Caco-2 (cell line): ENCODE results near the gene AMBRA1. TPM values are rescaled to one million over a fixed set of nuclear protein-coding genes. Genes with fewer than 3 reads are reported as not detected.

Experiments
- BruUV-seq: library from RNA; stranded (reverse); fragments of 400-500 nt; replicated peaks from 2 replicates; lab custom pipeline; 2021; lab: Mats Ljungman, UMichigan
- CTCF ChIA-PET: fragments of 300-600 bp; sonication (Branson Sonifier 250); formaldehyde crosslinking; loops from one replicate; lab custom pipeline; 2022; ENCODE audit warnings: antibody characterized with exemption; lab: Charles Lee
- POLR2A ChIA-PET: fragments of 300-600 bp; sonication (Branson Sonifier 250); formaldehyde crosslinking; loops from one replicate; lab custom pipeline; 2022; ENCODE audit warnings: antibody characterized with exemption; lab: Charles Lee
- DNase-seq, 2 experiments: peaks; one replicate each; pipeline versions ENCODE4 v3.0.0 to v3.0.0-alpha.2; 2020 to 2022
- H3K27me3 ChIP-seq: replicated peaks from 2 replicates; pipeline ENCODE4 v1.6.0; 2011; ENCODE audit warnings: low read length; ENCODE audit not compliant: control insufficient read depth, insufficient read depth
- H3K36me3 ChIP-seq: 2 replicates; pipeline ENCODE4 v1.5.1; 2011; ENCODE audit warnings: low read length; ENCODE audit not compliant: control insufficient read depth, insufficient read depth
- H3K4me1 ChIP-seq: fragments of 250-450 bp; sonication (Bioruptor Pico); 2 replicates; pipeline ENCODE4 v1.5.1; 2020; ENCODE audit warnings: mild to moderate bottlenecking
- H3K4me3 ChIP-seq: 2 replicates; pipeline ENCODE4 v1.5.1; 2011; ENCODE audit warnings: low read depth, mild to moderate bottlenecking, control low read depth, low read length
- H3K9me3 ChIP-seq: fragments of 250-450 bp; sonication (Bioruptor Pico); 2 replicates; pipeline ENCODE4 v1.5.1; 2020; ENCODE audit warnings: mild to moderate bottlenecking, moderate library complexity
- H3K27ac Mint-ChIP-seq: one replicate; pipeline ENCODE4 v1.8.0; 2022; ENCODE audit warnings: mixed read lengths; ENCODE audit not compliant: unreplicated experiment
- H3K27me3 Mint-ChIP-seq: one replicate; pipeline ENCODE4 v1.8.0; 2022; ENCODE audit warnings: mixed read lengths; ENCODE audit not compliant: insufficient read depth, unreplicated experiment
- H3K36me3 Mint-ChIP-seq: one replicate; pipeline ENCODE4 v1.8.0; 2022; ENCODE audit warnings: mild to moderate bottlenecking, mixed read lengths; ENCODE audit not compliant: insufficient read depth, unreplicated experiment
- H3K4me1 Mint-ChIP-seq: one replicate; pipeline ENCODE4 v1.8.0; 2022; ENCODE audit warnings: low read depth, mixed read lengths; ENCODE audit not compliant: unreplicated experiment
- H3K4me3 Mint-ChIP-seq: one replicate; pipeline ENCODE4 v1.8.0; 2022; ENCODE audit warnings: mild to moderate bottlenecking, moderate library complexity, mixed read lengths; ENCODE audit not compliant: unreplicated experiment
- H3K9me3 Mint-ChIP-seq: one replicate; pipeline ENCODE4 v1.8.0; 2022; ENCODE audit warnings: mixed read lengths; ENCODE audit not compliant: unreplicated experiment
- CTCF ChIP-seq, 2 experiments: fragments of 200-600 bp in 1 of 2; IDR thresholded peaks; 1 replicate in 1 of 2; 2 replicates in 1 of 2; pipeline versions ENCODE4 v1.5.1 to v1.8.0; 2011 to 2022; ENCODE audit warnings: antibody characterized with exemption in 1 of 2, control low read depth in 1 of 2, inconsistent platforms in 1 of 2, low read depth in 1 of 2, low read length in 1 of 2, mild to moderate bottlenecking in 1 of 2, moderate library complexity in 1 of 2; ENCODE audit not compliant: insufficient read depth in 1 of 2, severe bottlenecking in 1 of 2, unreplicated experiment in 1 of 2
- intact Hi-C: fragments of 100-400 bp; cut with micrococcal nuclease; formaldehyde crosslinking; loops from one replicate; pipeline ENCODE4 v1.10.0; 2022; ENCODE audit not compliant: unreplicated experiment
- total RNA-seq: library from RNA; stranded (reverse); gene quantifications from 2 replicates; pipeline ENCODE4 v1.2.3, GENCODE V29; 2022

The AMBRA1 gene
- total RNA-seq, 1 experiment from 2014 or later = 48.1 TPM

GRCh38 chr11:46391578-46392420 lies 202.0 kb downstream of the AMBRA1 start, which contains the start of gene CHRM4:
Gene CHRM4 (minus strand): TSS chr11:46391776. CDS start chr11:46386557, 5,219 bp downstream.
- no TSS peak for BruUV-seq
- H3K27me3 Mint-ChIP-seq = peaks cover 9% of the 10 kb centered on the region
- POLR2A ChIA-PET = interaction anchor here (0.5 to 2.0 kb wide), 3 partner anchors 41 to 149 kb away, joined by 3 to 9 read pairs (median 4); no protein-coding TSS in a partner anchor

GRCh38 chr11:46391186-46391577 lies 202.6 kb downstream of the AMBRA1 start:
- no TSS peak for BruUV-seq
- Histone ChIP-seq H3K4me3 (peak overlapping the region; percentile 55), H3K9me3 (no peaks in the 10 kb centered on the region), H3K4me1 (peaks cover 11% of the 10 kb centered on the region), H3K36me3 (no peaks in the 10 kb centered on the region), H3K27me3 (peaks cover 6% of the 10 kb centered on the region)
- peaks cover 12% of the 10 kb centered on the region for H3K27me3 Mint-ChIP-seq
- H3K27ac Mint-ChIP-seq = no peak overlapping the region
- ChIA-PET POLR2A (interaction anchor here (0.5 kb wide), 1 partner anchor 40 kb away, joined by 4 read pairs; no protein-coding TSS in a partner anchor), CTCF (interaction anchor here (0.7 to 2.5 kb wide), 13 partner anchors 8 to 163 kb away, joined by 3 to 17 read pairs (median 4); partner anchors contain the start of genes DGKZ and MDK)
- H3K4me3 Mint-ChIP-seq = peak overlapping the region; percentile 76
- no peak for DNase-seq
- peaks cover 19% of the 10 kb centered on the region for H3K4me1 Mint-ChIP-seq
- H3K9me3 Mint-ChIP-seq = no peaks in the 10 kb centered on the region
- intact Hi-C loops = no loop called here
- no peak for TF ChIP-seq CTCF (IDR thresholded peaks at IDR 0.05; ENCODE audit: insufficient read depth in 1 of 2, low read depth in 1 of 2, low read length in 1 of 2, severe bottlenecking in 1 of 2, unreplicated experiment in 1 of 2)
- H3K36me3 Mint-ChIP-seq = peaks cover 35% of the 10 kb centered on the region

More at GRCh38 chr11:46391578-46392420, 202.0 kb downstream of the AMBRA1 start, which contains the start of gene CHRM4:
- Mint-ChIP-seq H3K27ac (peak within 1 kb of the TSS; percentile 50), H3K4me3 (peak within 1 kb of the TSS; percentile 76), H3K36me3 (peaks cover 35% of the 10 kb centered on the region), H3K4me1 (peaks cover 19% of the 10 kb centered on the region), H3K9me3 (no peaks in the 10 kb centered on the region)
- Histone ChIP-seq H3K9me3 (no peaks in the 10 kb centered on the region), H3K27me3 (peaks cover 6% of the 10 kb centered on the region), H3K36me3 (no peaks in the 10 kb centered on the region), H3K4me1 (peaks cover 11% of the 10 kb centered on the region), H3K4me3 (peak within 1 kb of the TSS; percentile 55)
- intact Hi-C loops = loop anchor here (1.0 to 2.0 kb wide), 2 partner anchors 22 to 225 kb away; partner anchors contain the start of genes ATG13 and HARBI1
- peak; percentile 84 to 86 for DNase-seq
- TF ChIP-seq CTCF (IDR thresholded peaks at IDR 0.05; ENCODE audit: insufficient read depth in 1 of 2, low read depth in 1 of 2, low read length in 1 of 2, severe bottlenecking in 1 of 2, unreplicated experiment in 1 of 2) = peak; percentile 72
- CTCF ChIA-PET = interaction anchor here (0.6 to 2.5 kb wide), 24 partner anchors 9 to 493 kb away, joined by 3 to 17 read pairs (median 4); partner anchors contain the start of genes CREB3L1, DGKZ and MDK
